Measurements from ENCODE around the gene ATP8A2.

- TF ChIP-seq, protein P1, sequence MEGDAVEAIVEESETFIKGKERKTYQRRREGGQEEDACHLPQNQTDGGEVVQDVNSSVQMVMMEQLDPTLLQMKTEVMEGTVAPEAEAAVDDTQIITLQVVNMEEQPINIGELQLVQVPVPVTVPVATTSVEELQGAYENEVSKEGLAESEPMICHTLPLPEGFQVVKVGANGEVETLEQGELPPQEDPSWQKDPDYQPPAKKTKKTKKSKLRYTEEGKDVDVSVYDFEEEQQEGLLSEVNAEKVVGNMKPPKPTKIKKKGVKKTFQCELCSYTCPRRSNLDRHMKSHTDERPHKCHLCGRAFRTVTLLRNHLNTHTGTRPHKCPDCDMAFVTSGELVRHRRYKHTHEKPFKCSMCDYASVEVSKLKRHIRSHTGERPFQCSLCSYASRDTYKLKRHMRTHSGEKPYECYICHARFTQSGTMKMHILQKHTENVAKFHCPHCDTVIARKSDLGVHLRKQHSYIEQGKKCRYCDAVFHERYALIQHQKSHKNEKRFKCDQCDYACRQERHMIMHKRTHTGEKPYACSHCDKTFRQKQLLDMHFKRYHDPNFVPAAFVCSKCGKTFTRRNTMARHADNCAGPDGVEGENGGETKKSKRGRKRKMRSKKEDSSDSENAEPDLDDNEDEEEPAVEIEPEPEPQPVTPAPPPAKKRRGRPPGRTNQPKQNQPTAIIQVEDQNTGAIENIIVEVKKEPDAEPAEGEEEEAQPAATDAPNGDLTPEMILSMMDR (IDR thresholded peaks at IDR 0.05; ENCODE audit: insufficient read depth, low read depth, low read length): no peak
- TF ChIP-seq EZH2 (IDR thresholded peaks at IDR 0.05; ENCODE audit: insufficient read depth, low read length): no peak
Observed at GRCh38 chr13:26038931-26039475, 667.2 kb downstream of the ATP8A2 start.

Measured in astrocyte (in vitro differentiated cells and primary cell).